NOMO-1 treated with dmso at 0.1 percent for 144 hours (cell line): ENCODE data around the gene CIAO2B.
"Not testable (repeated sequence)": the region's sequence is repeated elsewhere in the genome, so short reads cannot be mapped to it uniquely, and the experiment has no call there.

Experiments
- DNase-seq: peaks from one replicate; lab custom pipeline; 2025; ENCODE audit not compliant: unreplicated experiment; lab: John Stamatoyannopoulos, UW

Gene CIAO2B

GRCh38 chr16:66904846-66905632 is 29.2 kb downstream of the CIAO2B start:
- no peak for DNase-seq

DNA sequence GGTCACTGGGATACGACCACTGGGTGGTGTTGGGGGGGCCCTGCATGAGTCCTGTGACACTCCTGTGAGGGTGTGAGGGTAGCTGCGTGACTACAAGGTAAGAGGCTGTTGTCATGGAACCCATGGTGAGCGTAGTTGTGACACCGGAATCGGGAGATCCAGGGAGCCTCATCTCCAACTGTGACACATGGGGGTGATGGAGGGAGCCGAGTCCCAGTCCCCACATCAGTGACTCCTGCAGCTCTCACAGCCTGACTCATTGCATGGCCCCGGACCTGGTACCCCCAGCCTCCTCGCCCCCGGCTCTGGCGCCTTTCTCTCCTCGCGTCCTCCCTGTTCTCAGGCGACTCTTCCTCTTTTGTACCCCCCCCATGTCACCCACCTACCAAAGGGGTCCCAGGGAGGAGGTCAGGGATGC is 29.8 kb downstream of the CIAO2B start:
- DNase-seq, result no peak

GRCh38 chr16:66903544-66904427 is 30.4 kb downstream of the CIAO2B start:
- DNase-seq, result no peak

DNA sequence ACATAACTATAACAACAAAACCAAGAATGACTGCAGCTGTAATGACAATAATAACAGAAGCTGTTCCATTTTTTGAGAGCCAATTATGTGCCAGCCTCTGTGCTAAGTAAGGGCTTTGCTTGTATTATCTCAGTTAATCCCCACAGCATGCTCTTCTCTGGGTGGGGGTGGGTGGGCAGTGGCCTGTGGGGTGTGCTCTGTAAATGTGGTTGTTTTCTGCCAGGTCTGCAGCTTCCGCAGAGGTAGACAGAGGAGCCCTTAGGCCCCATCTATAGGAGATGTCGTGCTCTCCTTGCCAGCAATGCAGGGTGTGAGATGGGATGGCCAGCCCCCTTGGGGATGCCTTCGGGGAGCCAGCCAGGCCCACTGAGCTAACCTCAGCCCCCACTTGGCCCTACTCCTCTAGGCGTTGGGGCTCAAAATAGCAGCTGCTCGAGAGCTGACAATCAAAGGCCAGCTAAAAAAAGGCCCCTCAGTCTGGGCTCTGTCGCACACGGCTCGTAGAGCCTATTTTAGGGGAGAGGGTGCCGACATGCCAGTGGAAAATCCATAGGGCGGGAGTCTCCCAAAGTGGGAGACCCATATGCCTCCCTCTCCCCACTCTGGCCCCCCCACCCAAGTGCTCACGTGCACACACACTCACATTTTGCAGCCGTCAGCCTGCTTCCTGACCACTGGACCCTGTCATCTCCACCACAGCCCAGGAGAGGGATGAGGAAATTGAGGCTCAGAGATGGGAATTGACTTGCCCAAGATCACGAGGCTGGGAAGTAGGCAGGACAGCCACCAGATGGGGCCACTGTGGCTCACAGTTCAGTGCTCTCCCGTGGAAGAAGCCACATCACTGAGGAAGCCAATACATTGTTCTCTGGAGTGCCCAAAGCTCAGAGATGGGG is 31.3 kb downstream of the CIAO2B start:
- no peak for DNase-seq

DNA sequence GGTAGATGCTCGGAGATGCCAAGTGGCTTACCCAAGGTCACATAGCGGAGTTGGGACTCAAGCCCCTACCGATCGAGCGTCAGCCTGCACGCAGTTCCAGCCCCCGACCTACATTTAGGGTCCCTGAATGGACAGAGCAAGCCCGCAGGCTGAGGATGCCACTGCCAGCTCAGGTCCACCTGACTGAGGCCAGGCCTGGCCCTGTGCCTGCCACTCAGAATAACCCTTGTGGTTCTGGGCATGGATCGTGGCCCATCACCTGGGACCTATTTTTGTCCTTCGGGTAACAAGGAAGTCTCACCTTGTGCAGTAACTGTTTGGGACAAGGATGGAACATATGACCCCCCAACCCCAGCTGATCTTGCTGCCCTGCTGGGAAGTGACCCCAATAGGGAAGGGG is 32.6 kb downstream of the CIAO2B start:
- no peak for DNase-seq

GRCh38 chr16:66900721-66901441 is 33.3 kb downstream of the CIAO2B start:
- DNase-seq, result no peak

GRCh38 chr16:66899945-66900710 is 34.1 kb downstream of the CIAO2B start:
- DNase-seq, result no peak

GRCh38 chr16:66899310-66899944 is 34.8 kb downstream of the CIAO2B start:
- DNase-seq, result no peak

- DNase-seq, result no peak
These were observed 35.3 kb downstream of the CIAO2B start for GRCh38 chr16:66898933-66899309.

DNA sequence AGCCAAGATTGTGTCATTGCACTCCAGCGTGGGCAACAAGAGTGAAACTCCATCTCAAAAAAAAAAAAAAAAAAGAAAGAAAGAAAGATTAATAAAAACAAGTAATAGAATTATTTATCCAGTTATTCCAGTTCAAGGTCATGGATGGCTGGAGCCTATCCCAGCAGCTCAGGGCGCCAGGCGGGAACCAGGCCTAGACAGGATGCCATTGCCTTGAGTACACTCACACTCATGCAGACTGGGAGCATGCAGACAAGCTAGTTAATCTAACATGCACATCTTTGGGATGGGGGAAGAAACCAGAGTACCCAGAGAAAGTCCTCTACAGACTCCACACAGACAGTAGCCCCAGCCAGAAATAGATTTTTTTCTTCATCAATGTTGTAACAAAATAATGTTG is 36.0 kb downstream of the CIAO2B start:
- no peak for DNase-seq

DNA sequence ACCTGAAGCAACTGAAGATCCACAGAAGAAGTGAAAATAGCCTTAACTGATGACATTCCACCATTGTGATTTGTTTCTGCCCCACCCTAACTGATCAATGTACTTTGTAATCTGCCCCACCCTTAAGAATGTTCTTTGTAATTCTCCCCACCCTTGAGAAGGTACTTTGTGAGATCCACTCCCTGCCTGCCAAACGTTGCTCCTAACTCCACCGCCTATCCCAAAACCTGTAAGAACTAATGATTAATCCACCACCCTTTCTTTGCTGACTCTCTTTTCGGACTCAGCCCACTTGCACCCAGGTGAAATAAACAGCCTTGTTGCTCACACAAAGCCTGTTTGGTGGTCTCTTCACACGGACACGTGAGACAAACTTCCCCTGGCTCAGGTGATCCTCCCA is 37.5 kb downstream of the CIAO2B start:
- not testable (repeated sequence) for DNase-seq

GRCh38 chr16:66895999-66896398 is 38.2 kb downstream of the CIAO2B start:
- DNase-seq, result no peak

- DNase-seq, result no peak
These were observed 38.6 kb downstream of the CIAO2B start for GRCh38 chr16:66895689-66895979.

DNA sequence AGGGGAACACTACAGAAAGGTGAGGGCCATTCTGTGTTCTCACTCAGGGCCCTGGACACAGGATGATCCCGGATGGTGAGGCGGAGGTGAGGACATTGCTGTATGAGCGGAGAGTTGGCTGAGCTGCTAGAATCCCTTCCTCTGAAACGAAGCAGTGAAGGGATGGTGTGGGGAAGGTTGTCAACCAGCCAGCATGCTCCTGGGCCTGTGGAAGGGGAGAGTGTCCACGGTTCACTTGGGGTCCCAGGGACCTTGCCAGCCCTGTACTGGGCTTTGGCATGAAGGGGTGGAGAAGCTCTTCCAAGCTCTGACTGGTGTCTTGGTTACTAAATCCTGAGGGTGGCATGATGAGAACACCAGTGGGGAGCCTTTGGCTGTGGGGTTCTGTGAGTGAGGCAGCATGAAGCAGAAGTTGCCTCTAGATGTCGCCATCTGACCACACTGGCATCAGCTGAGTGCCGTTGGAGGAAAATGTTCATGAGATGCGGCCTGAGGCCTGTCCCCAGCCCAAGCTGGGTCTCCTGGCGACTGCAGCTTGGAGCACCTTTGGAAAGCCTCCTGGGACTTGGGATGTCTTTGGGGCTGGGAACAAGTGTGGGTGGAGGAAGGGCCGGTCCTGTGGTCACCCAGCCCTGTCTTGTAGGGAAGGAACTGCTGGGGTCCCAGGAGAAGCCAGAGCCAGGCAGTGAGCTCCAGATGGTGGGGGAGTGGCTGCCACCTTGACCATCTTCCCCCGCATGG is 39.1 kb downstream of the CIAO2B start:
- peak; percentile 15 for DNase-seq

DNA sequence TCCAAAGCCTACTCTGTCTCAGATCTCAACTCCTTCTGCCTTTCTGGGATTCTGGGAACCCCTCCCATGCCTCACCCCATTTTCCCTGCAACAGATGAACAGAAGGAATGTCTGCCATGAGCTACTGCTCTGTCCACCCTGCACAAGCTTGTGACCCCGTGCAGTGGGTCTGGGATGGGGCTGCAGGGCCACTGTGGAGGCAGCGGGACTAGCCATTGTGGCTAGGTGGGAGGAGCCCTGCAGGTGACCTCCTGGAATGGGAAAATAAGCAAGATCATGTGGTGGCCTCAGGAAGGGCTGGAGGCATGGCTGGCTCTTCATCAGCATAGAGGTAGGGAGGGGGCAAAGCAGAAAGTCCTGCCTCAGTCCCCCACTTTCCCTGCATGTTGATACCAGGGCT is 40.1 kb downstream of the CIAO2B start:
- no peak for DNase-seq

DNA sequence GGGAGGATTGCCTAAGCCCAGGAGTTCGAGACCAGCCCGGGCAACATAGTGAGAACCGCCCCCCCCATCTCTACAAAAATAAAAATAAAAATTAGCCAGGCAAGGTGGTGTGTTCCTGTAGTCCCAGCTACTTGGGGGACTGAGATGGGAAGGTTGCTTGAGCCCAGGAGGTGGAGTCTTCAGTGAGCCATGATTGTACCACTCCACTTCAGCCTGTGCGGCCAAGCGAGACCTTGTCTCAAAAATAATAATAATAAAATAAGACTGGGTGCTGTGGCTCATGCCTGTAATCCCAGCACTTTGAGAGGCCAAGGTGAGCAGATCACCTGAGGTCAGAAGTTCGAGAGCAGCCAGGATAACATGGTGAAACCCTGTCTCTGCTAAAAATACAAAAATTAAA is 42.4 kb downstream of the CIAO2B start:
- DNase-seq, result no peak

GRCh38 chr16:66891360-66891759 is 42.8 kb downstream of the CIAO2B start:
- DNase-seq, result no peak

GRCh38 chr16:66890799-66891198 is 43.4 kb downstream of the CIAO2B start:
- no peak for DNase-seq

DNA sequence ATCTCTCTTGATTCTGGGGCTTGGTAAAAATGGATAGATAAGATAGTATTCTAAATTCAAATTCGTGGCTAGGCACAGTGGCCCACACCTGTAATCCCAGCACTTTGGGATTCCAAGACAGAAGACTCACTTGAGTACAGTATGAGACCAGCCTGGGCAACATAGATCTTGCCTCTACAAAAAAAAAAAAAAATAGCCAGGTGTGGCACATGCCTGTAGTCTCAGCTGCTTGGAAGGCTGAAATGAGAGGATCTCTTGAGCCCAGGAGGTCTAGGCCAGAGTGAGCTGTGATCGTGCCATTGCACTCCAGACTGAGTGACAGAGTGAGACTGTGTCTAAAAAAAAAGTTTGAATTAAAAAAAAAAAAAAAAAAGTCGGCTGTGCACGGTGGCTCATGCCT is 44.6 kb downstream of the CIAO2B start:
- no peak for DNase-seq
